IMR-90 (cell line): ENCODE data around the gene PPM1M.

Experiments
- CEBPB ChIP-seq: IDR thresholded peaks from 2 replicates; pipeline ENCODE4 v1.6.1; 2012; ENCODE audit warnings: low read depth, low read length, improper control_type of control experiment
- MAFK ChIP-seq: IDR thresholded peaks from 2 replicates; pipeline ENCODE4 v1.6.1; 2012; ENCODE audit warnings: low read depth, low read length, improper control_type of control experiment
- MXI1 ChIP-seq: IDR thresholded peaks from 2 replicates; pipeline ENCODE4 v1.6.1; 2012; ENCODE audit warnings: low read depth, mild to moderate bottlenecking, low read length, moderate library complexity, borderline replicate concordance
- POLR2A ChIP-seq: IDR thresholded peaks from 2 replicates; pipeline ENCODE4 v1.6.1; 2012; ENCODE audit warnings: mild to moderate bottlenecking, low read depth, low read length
- RCOR1 ChIP-seq: IDR thresholded peaks from 2 replicates; pipeline ENCODE4 v1.6.1; 2012; ENCODE audit warnings: mild to moderate bottlenecking, low read length, improper control_type of control experiment; ENCODE audit not compliant: insufficient replicate concordance
- SMC3 ChIP-seq: fragments of 150-350 bp; IDR thresholded peaks from 2 replicates; pipeline ENCODE4 v1.6.1; 2016; ENCODE audit warnings: low read depth, mild to moderate bottlenecking, antibody characterized with exemption, low read length, moderate library complexity
- TF ChIP-seq, protein P1 (sequence below): conservative IDR thresholded peaks from 2 replicates; pipeline ENCODE4 v1.5.1; 2012; ENCODE audit warnings: mild to moderate bottlenecking, low read depth, low read length, improper control_type of control experiment

DNA sequence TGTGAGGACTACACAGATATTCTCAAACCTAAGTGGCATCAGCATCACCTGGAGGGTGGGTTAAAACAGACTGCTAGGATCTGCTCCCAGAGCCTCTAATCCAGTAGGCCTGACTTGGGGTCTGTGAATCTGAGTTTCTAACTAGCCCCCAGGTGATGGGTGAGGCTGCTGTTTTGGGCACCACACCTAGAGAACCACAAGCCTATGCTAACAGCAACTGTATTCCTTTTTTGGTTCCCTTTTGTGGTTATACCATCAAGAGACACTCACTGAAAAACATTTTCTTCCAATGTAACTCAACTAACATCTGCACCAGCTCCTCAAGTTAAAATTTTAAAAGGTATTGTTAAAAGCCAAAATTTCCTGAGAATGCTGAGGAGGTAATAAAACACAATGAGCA, 16.9 kb downstream of the PPM1M start:
- TF ChIP-seq, protein P1, sequence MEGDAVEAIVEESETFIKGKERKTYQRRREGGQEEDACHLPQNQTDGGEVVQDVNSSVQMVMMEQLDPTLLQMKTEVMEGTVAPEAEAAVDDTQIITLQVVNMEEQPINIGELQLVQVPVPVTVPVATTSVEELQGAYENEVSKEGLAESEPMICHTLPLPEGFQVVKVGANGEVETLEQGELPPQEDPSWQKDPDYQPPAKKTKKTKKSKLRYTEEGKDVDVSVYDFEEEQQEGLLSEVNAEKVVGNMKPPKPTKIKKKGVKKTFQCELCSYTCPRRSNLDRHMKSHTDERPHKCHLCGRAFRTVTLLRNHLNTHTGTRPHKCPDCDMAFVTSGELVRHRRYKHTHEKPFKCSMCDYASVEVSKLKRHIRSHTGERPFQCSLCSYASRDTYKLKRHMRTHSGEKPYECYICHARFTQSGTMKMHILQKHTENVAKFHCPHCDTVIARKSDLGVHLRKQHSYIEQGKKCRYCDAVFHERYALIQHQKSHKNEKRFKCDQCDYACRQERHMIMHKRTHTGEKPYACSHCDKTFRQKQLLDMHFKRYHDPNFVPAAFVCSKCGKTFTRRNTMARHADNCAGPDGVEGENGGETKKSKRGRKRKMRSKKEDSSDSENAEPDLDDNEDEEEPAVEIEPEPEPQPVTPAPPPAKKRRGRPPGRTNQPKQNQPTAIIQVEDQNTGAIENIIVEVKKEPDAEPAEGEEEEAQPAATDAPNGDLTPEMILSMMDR: no peak
- TF ChIP-seq POLR2A (no peak), SMC3 (no peak), RCOR1 (no peak), CEBPB (no peak), MXI1 (no peak), MAFK (no peak)
